ENCODE results near the gene POLE.

DNA sequence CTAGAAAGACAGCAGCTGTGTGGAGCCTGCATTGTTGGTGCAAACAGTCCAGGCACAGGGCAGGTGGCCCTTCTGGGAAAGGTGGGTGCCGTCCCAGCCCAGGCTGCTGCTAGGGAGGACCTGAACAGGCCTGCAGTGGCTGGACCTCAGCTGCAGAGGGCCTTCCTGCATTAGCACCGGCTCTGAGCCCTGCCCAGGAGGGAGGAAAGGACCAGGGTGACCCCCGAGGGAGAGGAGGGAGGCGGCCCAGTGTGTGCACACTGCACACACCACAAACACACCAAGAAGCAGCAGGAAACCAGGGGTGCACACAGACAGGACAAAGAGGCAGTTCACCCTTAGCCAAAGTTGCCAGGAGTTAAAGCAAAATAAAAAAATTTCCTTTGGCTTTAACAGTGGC lies 15.5 kb upstream of the POLE start:
- no peak for TF ChIP-seq EZH2 (IDR thresholded peaks at IDR 0.05; ENCODE audit: insufficient read depth, poor library complexity, severe bottlenecking)
- TF ChIP-seq EZH2phosphoT487 (IDR thresholded peaks at IDR 0.05; ENCODE audit: insufficient read depth, low read depth), result no peak
